Glutamatergic neuron (in vitro differentiated cells): ENCODE measurements around the gene AUTS2. TPM values are rescaled to one million over a fixed set of nuclear protein-coding genes. Genes with fewer than 3 reads are reported as not detected.

Source experiments
- DNase-seq: peaks from one replicate; pipeline ENCODE4 v3.0.0; 2022
- H3K27ac Mint-ChIP-seq: one replicate; pipeline ENCODE4 v1.8.0; 2020; ENCODE audit warnings: mild to moderate bottlenecking, mixed read lengths, inconsistent platforms; ENCODE audit not compliant: unreplicated experiment
- H3K27me3 Mint-ChIP-seq: one replicate; pipeline ENCODE4 v1.8.0; 2020; ENCODE audit warnings: mild to moderate bottlenecking, moderate library complexity, mixed read lengths, inconsistent platforms; ENCODE audit not compliant: unreplicated experiment
- H3K36me3 Mint-ChIP-seq: one replicate; pipeline ENCODE4 v1.8.0; 2020; ENCODE audit warnings: mild to moderate bottlenecking, mixed read lengths, inconsistent platforms; ENCODE audit not compliant: unreplicated experiment
- H3K4me1 Mint-ChIP-seq: one replicate; pipeline ENCODE4 v1.8.0; 2020; ENCODE audit warnings: mild to moderate bottlenecking, low read depth, mixed read lengths, inconsistent platforms; ENCODE audit not compliant: unreplicated experiment
- H3K4me3 Mint-ChIP-seq: one replicate; pipeline ENCODE4 v1.8.0; 2020; ENCODE audit warnings: mild to moderate bottlenecking, mixed read lengths, inconsistent platforms; ENCODE audit not compliant: unreplicated experiment
- H3K9me3 Mint-ChIP-seq: one replicate; pipeline ENCODE4 v1.8.0; 2020; ENCODE audit warnings: mild to moderate bottlenecking, moderate library complexity, mixed read lengths, inconsistent platforms; ENCODE audit not compliant: unreplicated experiment
- total RNA-seq: library from RNA; stranded (reverse); fragmentation: NEBNext Ultra II Directional; extraction: Animal tissue kit (Norgen Biotek cat#: 25700); gene quantifications from one replicate; pipeline ENCODE4 v1.2.1, GENCODE V29; 2021; ENCODE audit not compliant: unreplicated experiment
- TF ChIP-seq, protein P1 (sequence below): fragments of 200-600 bp; sonication (generic); IDR thresholded peaks from one replicate; pipeline ENCODE4 v1.5.0; 2021; ENCODE audit not compliant: partially characterized antibody, unreplicated experiment

The AUTS2 gene
- total RNA-seq, 1 donor from 2014 or later, result 300 TPM

- peaks cover 10% of the 10 kb centered on the region for H3K9me3 Mint-ChIP-seq
- H3K4me1 Mint-ChIP-seq, result peaks cover 29% of the 10 kb centered on the region
- TF ChIP-seq, protein P1, sequence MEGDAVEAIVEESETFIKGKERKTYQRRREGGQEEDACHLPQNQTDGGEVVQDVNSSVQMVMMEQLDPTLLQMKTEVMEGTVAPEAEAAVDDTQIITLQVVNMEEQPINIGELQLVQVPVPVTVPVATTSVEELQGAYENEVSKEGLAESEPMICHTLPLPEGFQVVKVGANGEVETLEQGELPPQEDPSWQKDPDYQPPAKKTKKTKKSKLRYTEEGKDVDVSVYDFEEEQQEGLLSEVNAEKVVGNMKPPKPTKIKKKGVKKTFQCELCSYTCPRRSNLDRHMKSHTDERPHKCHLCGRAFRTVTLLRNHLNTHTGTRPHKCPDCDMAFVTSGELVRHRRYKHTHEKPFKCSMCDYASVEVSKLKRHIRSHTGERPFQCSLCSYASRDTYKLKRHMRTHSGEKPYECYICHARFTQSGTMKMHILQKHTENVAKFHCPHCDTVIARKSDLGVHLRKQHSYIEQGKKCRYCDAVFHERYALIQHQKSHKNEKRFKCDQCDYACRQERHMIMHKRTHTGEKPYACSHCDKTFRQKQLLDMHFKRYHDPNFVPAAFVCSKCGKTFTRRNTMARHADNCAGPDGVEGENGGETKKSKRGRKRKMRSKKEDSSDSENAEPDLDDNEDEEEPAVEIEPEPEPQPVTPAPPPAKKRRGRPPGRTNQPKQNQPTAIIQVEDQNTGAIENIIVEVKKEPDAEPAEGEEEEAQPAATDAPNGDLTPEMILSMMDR, result no peak
- H3K4me3 Mint-ChIP-seq, result no peak overlapping the region
- peaks cover 6% of the 10 kb centered on the region for H3K36me3 Mint-ChIP-seq
- no peak overlapping the region for H3K27ac Mint-ChIP-seq
- H3K27me3 Mint-ChIP-seq, result peaks cover 2% of the 10 kb centered on the region
- DNase-seq, result no peak
Observed at GRCh38 chr7:70523989-70524351, 925.7 kb downstream of the AUTS2 start.

DNA sequence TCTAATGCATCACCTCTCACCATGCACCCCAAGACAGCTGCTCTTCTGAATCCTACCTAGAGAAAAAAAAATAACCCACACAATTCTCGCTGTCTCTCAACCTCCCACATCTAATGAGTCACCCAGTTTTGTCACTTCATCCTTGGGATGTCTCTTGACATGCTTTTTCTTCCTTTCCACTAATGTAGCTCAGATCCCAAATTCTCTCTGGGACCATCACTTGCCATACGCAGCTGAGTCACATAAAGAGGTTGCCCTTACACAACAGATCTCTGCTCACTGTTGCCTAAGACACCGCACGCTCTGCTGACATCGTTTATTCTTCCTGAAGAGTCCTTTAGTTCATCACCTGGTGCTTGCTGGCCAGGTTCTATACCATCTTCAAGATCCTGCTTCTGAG is 927.7 kb downstream of the AUTS2 start:
- Mint-ChIP-seq H3K4me1 (peaks cover 49% of the 10 kb centered on the region), H3K4me3 (peak overlapping the region; percentile 39), H3K36me3 (peaks cover 7% of the 10 kb centered on the region), H3K9me3 (peaks cover 18% of the 10 kb centered on the region), H3K27ac (no peak overlapping the region), H3K27me3 (peaks cover 11% of the 10 kb centered on the region)
- DNase-seq, result no peak
- TF ChIP-seq, protein P1, result no peak

DNA sequence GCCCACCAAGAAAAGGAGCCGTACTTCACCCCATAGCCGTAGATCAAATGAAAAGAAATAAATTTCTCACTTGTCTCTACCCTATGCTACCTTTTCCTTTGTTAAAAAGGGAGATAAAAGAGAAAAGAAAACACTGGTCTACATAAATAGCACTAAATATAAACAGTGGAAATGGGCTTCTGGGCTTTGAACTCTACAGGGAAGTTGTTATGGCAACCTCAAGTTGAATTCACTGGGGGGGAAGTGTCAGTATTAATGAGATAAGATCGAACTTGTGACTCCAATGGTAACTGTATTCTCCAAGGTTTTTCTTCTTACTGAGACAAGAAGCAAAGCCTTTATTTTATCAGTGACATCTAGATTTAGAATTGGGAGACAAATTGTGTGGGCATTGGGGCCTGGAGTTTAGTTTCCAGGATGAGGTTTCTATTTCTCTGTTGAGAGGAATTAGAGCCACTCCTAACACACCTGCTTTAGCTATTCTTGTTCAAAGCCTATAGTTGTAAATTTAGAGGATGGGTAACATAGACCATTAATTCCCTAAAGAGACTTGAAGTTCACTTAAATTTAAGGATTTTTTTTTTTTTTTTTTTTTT is 929.3 kb downstream of the AUTS2 start:
- peaks cover 12% of the 10 kb centered on the region for H3K36me3 Mint-ChIP-seq
- H3K27me3 Mint-ChIP-seq, result peaks cover 11% of the 10 kb centered on the region
- H3K4me1 Mint-ChIP-seq, result peaks cover 50% of the 10 kb centered on the region
- TF ChIP-seq, protein P1, result no peak
- DNase-seq, result no peak
- peak overlapping the region; percentile 5 for H3K4me3 Mint-ChIP-seq
- no peak overlapping the region for H3K27ac Mint-ChIP-seq
- peaks cover 21% of the 10 kb centered on the region for H3K9me3 Mint-ChIP-seq

GRCh38 chr7:70529436-70529835 is 931.2 kb downstream of the AUTS2 start:
- TF ChIP-seq, protein P1, result no peak
- Mint-ChIP-seq H3K36me3 (peaks cover 12% of the 10 kb centered on the region), H3K27me3 (peaks cover 11% of the 10 kb centered on the region), H3K9me3 (peaks cover 27% of the 10 kb centered on the region), H3K4me1 (peaks cover 54% of the 10 kb centered on the region), H3K27ac (peak overlapping the region; percentile 95), H3K4me3 (peak overlapping the region; percentile 75)
- no peak for DNase-seq

DNA sequence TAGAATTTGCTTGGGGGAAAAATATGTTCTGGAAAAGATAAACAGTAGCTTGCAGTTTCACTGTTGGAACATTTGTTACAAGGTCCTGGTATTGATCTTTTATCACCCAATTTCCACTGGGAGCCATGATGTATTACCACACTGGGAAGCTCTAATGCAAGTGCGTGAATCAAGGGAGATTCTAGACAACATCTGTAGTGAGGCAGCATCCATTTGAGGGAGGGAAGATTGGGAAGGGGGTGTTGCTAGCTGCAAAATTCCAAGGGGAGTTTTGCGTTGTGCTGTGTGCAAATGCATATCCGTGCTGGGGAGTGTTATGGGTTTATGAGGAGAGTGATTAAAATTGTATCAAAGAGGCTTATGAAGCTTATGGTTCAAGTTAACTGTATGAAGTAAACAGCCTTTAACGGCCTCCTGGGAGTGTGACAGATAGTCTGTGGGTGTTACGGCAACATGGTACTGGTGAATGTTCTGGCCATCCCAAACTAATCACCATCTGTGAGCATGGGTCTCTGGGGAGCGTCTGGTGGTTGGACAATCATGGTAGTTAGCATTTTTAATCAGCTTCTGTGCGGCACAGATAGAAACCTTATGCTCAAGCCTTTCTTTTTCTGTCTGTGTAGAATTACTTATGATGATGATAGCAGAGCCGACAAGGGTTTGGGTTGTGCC is 931.8 kb downstream of the AUTS2 start:
- Mint-ChIP-seq H3K36me3 (peaks cover 12% of the 10 kb centered on the region), H3K4me1 (peaks cover 54% of the 10 kb centered on the region), H3K27ac (peak overlapping the region; percentile 95), H3K4me3 (peak overlapping the region; percentile 75), H3K9me3 (peaks cover 27% of the 10 kb centered on the region), H3K27me3 (peaks cover 11% of the 10 kb centered on the region)
- peak; percentile 72 for DNase-seq
- TF ChIP-seq, protein P1, result no peak
